ENCODE data around the gene NUF2.

NUF2 gene

GRCh38 chr1:163382395-163382794 lies 60.6 kb downstream of the NUF2 start:
- in situ Hi-C loops (cut with HindIII; ENCODE audit: low pct_ligation_motif_present, low pct_unique_long_range_greater_than_20kb, low sequenced_read_pairs), result no loop called here
- DNase-seq, result no peak

DNA sequence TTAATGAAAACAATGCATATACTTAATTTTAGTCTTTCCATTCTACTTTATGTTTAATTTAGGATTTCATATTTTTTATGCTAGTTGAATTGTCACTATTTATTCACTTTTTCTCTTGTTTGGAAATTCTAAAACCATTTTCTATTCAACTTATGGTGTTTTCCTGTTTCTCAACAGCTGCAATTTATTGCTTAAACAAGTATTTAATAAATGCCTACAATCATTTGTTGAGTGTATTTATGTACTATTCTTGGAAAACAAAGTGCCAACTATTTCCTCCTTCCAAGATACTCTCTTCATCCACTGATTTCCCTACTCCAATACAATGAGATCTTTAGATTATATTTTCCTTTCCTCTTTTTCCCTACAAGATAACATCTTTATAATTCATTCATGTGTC lies 65.4 kb downstream of the NUF2 start:
- in situ Hi-C loops (cut with HindIII; ENCODE audit: low pct_ligation_motif_present, low pct_unique_long_range_greater_than_20kb, low sequenced_read_pairs), result no loop called here
- DNase-seq, result no peak

DNA sequence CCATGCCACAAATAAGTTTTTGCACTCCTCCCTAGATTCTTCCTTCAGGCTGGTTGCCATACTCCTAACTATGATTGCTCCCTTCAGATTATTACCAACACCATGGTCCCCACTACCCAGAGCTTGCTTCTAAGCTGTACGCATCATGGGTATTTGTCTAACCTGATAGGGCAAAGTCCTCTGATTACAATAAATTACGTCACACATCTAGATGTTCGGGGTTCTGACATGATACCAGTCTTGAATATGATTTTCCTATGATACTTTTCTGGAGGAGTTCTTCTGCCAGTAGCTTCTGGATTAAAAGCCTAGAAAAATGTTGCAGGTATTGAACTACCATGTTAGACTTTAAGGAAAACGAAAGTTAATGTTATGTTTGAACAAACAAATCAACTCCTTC lies 67.2 kb downstream of the NUF2 start:
- in situ Hi-C loops (cut with HindIII; ENCODE audit: low pct_ligation_motif_present, low pct_unique_long_range_greater_than_20kb, low sequenced_read_pairs), result no loop called here
- DNase-seq, result no peak

- in situ Hi-C loops (cut with HindIII; ENCODE audit: low pct_ligation_motif_present, low pct_unique_long_range_greater_than_20kb, low sequenced_read_pairs), result no loop called here
- DNase-seq, result no peak
Observed at GRCh38 chr1:163395790-163396189, 74.0 kb downstream of the NUF2 start.

DNA sequence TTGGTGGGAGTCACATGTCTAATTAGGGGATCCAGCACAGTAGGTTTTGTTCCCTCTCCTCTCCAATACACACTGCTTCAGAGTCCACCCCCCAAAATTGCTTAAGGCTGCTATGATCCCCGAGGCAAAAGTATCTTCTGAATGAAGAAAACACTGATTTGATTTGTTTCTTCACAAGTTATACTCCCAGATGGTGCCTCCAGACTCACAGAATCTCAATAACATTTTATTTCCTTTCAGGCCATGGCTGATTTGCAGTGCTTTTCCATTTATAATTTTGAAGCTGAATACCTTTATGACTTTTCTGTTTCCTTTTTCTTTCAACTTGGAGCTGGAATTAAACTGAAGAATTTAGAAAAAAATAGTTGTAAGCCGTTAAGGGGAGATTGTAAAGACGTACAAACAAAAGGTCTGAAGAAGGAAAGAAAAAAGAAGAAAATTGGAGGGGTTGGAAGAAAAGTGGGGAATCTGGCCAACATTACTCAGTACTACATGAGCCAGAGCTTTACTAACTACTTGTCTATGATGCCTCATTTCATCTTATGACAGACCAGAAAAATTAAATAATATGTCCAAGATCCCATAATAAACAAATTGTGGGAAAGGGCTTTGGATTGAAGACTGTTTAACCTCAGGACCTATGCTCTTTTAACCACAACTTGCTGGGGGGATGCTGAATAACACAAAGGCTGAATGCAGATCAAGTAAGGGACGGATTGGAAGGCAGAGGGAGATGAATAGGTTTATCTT lies 75.9 kb downstream of the NUF2 start:
- in situ Hi-C loops (cut with HindIII; ENCODE audit: low pct_ligation_motif_present, low pct_unique_long_range_greater_than_20kb, low sequenced_read_pairs), result no loop called here

DNA sequence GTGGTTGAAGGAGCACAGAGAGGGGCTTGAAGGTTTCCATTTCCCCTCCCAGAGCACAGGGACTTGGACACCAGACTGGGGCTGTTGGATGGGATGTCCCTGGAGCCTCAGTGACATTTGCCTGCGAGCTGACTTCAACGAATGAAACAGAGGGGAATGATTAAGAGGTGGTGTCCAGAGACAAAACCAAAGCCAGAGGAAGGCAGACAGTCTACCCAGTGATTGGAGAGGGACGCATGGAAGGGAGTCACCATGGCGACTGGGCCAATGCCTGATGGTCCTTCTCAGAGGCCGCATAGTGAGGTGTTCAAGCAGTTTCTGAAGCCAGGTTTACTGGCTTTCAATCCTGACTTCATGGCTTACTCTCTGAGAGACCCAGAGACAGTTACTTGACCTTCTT lies 77.2 kb downstream of the NUF2 start:
- DNase-seq, result no peak
- in situ Hi-C loops (cut with HindIII; ENCODE audit: low pct_ligation_motif_present, low pct_unique_long_range_greater_than_20kb, low sequenced_read_pairs), result no loop called here

More for the DNA sequence above, 75.9 kb downstream of the NUF2 start:
- no peak for DNase-seq

GRCh38 chr1:163399976-163400601 lies 78.3 kb downstream of the NUF2 start:
- no peak for DNase-seq
- in situ Hi-C loops (cut with HindIII; ENCODE audit: low pct_ligation_motif_present, low pct_unique_long_range_greater_than_20kb, low sequenced_read_pairs), result no loop called here

- in situ Hi-C loops (cut with HindIII; ENCODE audit: low pct_ligation_motif_present, low pct_unique_long_range_greater_than_20kb, low sequenced_read_pairs), result no loop called here
- DNase-seq, result no peak
Observed at GRCh38 chr1:163401211-163401610, 79.5 kb downstream of the NUF2 start.
